Esophagus squamous epithelium (tissue), 4 donors: ENCODE data around the gene ZNF512B.

Source experiments
- CTCF ChIP-seq, 6 experiments: fragments of 450-650 bp in 4 of 6; fragments of 200-600 bp in 2 of 6; sonication (generic) in 2 of 6; IDR thresholded peaks; one replicate each; pipeline ENCODE4 v1.5.1; 2016 to 2019; ENCODE audit warnings: antibody characterized with exemption in 6 of 6, mild to moderate bottlenecking in 4 of 6, moderate library complexity in 4 of 6
- POLR2A ChIP-seq, 4 donors: fragments of 450-650 bp; IDR thresholded peaks; one replicate each; pipeline ENCODE4 v1.6.1; 2017; ENCODE audit warnings: antibody characterized with exemption in 4 of 4, mild to moderate bottlenecking in 4 of 4, moderate library complexity in 3 of 4

GRCh38 chr20:63966172-63966943, 3.4 kb downstream of the ZNF512B start:
- TF ChIP-seq CTCF (IDR thresholded peaks at IDR 0.05) = no peak
- no peak for TF ChIP-seq POLR2A (IDR thresholded peaks at IDR 0.05)
